Neural crest cell (in vitro differentiated cells): ENCODE measurements around the gene ITGA3. TPM values are rescaled to one million over a fixed set of nuclear protein-coding genes. Genes with fewer than 3 reads are reported as not detected.

Source experiments
- DNase-seq: peaks from one replicate; pipeline ENCODE4 v3.0.0; 2021; ENCODE audit warnings: low read depth, mixed read lengths, low spot score
- H3K27ac Mint-ChIP-seq: one replicate; pipeline ENCODE4 v1.8.0; 2021; ENCODE audit warnings: mild to moderate bottlenecking, mixed read lengths; ENCODE audit not compliant: unreplicated experiment
- H3K27me3 Mint-ChIP-seq: 2 replicates; pipeline ENCODE4 v1.8.0; 2021; ENCODE audit warnings: low read depth, mild to moderate bottlenecking, mixed read lengths
- H3K36me3 Mint-ChIP-seq: 2 replicates; pipeline ENCODE4 v1.8.0; 2021; ENCODE audit warnings: low read depth, mild to moderate bottlenecking, mixed read lengths
- H3K4me1 Mint-ChIP-seq: 2 replicates; pipeline ENCODE4 v1.8.0; 2021; ENCODE audit warnings: mixed read lengths
- H3K4me3 Mint-ChIP-seq: one replicate; pipeline ENCODE4 v1.8.0; 2021; ENCODE audit warnings: mild to moderate bottlenecking, mixed read lengths
- H3K9me3 Mint-ChIP-seq: 2 replicates; pipeline ENCODE4 v1.8.0; 2021; ENCODE audit warnings: mixed read lengths
- CTCF ChIP-seq: fragments of 200-600 bp; sonication (generic); conservative IDR thresholded peaks from 2 replicates; pipeline ENCODE4 v1.5.0; 2021; ENCODE audit warnings: antibody characterized with exemption, mild to moderate bottlenecking
- total RNA-seq: library from RNA; stranded (reverse); gene quantifications from 2 replicates; pipeline ENCODE4 v1.2.1, GENCODE V29; 2021

Gene ITGA3
- total RNA-seq, 1 donor from 2014 or later: 4.8 TPM

GRCh38 chr17:50093246-50093645 lies 37.3 kb downstream of the ITGA3 start:
- peaks cover 21% of the 10 kb centered on the region for H3K4me1 Mint-ChIP-seq
- H3K27me3 Mint-ChIP-seq: no peaks in the 10 kb centered on the region
- H3K27ac Mint-ChIP-seq: no peak overlapping the region
- H3K4me3 Mint-ChIP-seq: peak overlapping the region; percentile 93
- no peaks in the 10 kb centered on the region for H3K36me3 Mint-ChIP-seq
- TF ChIP-seq CTCF: no peak
- H3K9me3 Mint-ChIP-seq: no peaks in the 10 kb centered on the region
- no peak for DNase-seq

GRCh38 chr17:50093807-50094206 lies 37.9 kb downstream of the ITGA3 start:
- Mint-ChIP-seq H3K9me3 (no peaks in the 10 kb centered on the region), H3K4me1 (peaks cover 21% of the 10 kb centered on the region), H3K36me3 (no peaks in the 10 kb centered on the region), H3K27ac (no peak overlapping the region), H3K4me3 (peak overlapping the region; percentile 93), H3K27me3 (no peaks in the 10 kb centered on the region)
- DNase-seq: no peak
- TF ChIP-seq CTCF: no peak

GRCh38 chr17:50094243-50094752 lies 38.4 kb downstream of the ITGA3 start:
- peak overlapping the region; percentile 92 for H3K27ac Mint-ChIP-seq
- no peaks in the 10 kb centered on the region for H3K27me3 Mint-ChIP-seq
- H3K4me1 Mint-ChIP-seq: peaks cover 21% of the 10 kb centered on the region

GRCh38 chr17:50094753-50095619 lies 39.1 kb downstream of the ITGA3 start, which contains the start of gene PDK2:
TSS of gene PDK2 (plus strand) at chr17:50095351. CDS start at chr17:50095436, 85 bp downstream.
- peak within 1 kb of the TSS; percentile 96 for H3K27ac Mint-ChIP-seq
- H3K4me3 Mint-ChIP-seq: peak within 1 kb of the TSS; percentile 93
- no peaks in the 10 kb centered on the region for H3K36me3 Mint-ChIP-seq
- DNase-seq: peak; percentile 88
- H3K9me3 Mint-ChIP-seq: no peaks in the 10 kb centered on the region
- H3K4me1 Mint-ChIP-seq: peaks cover 21% of the 10 kb centered on the region
- TF ChIP-seq CTCF: no peak
- no peaks in the 10 kb centered on the region for H3K27me3 Mint-ChIP-seq

More at GRCh38 chr17:50094243-50094752, 38.4 kb downstream of the ITGA3 start:
- Mint-ChIP-seq H3K9me3 (no peaks in the 10 kb centered on the region), H3K4me3 (peak overlapping the region; percentile 93), H3K36me3 (no peaks in the 10 kb centered on the region)
- TF ChIP-seq CTCF: peak; percentile 93
- peak; percentile 98 for DNase-seq

- H3K4me3 Mint-ChIP-seq: peak overlapping the region; percentile 93
These were observed 39.7 kb downstream of the ITGA3 start for GRCh38 chr17:50095626-50096037.

More at GRCh38 chr17:50095626-50096037, 39.7 kb downstream of the ITGA3 start:
- H3K9me3 Mint-ChIP-seq: no peaks in the 10 kb centered on the region
- no peak for DNase-seq
- peak overlapping the region; percentile 96 for H3K27ac Mint-ChIP-seq
- no peak for TF ChIP-seq CTCF
- peaks cover 21% of the 10 kb centered on the region for H3K4me1 Mint-ChIP-seq
- H3K36me3 Mint-ChIP-seq: no peaks in the 10 kb centered on the region
- no peaks in the 10 kb centered on the region for H3K27me3 Mint-ChIP-seq
